ENCODE measurements around the gene PAQR7. TPM values are rescaled to one million over a fixed set of nuclear protein-coding genes. Genes with fewer than 3 reads are reported as not detected.

PAQR7 gene
- total RNA-seq, 3 donors from 2014 or later (not counting 1 experiment from before 2014, with no cell fraction given) = 2.9 to 3.6 (median 3.0) TPM

DNA sequence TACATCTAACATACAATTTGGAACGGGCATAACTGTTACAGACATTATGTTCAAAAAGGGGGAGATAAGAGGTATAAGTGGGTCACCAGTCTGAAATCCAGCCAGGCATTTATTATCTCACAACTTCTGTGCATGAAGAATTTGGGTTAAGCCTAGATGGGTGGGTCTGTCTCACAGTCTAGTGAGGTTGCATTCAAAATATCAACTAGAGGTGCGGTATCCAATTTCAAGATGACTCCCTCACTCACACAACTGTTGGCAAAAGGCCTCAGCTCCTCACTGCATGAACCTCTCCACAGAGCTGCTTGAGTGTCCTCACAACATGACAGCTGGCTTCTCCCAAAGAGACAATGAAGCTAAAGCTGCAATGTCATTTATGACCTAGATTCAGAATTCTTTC is 21.0 kb downstream of the PAQR7 start:
- Histone ChIP-seq H3K4me3 (ENCODE audit: low read length) (no peak overlapping the region), H3K27me3 (ENCODE audit: control insufficient read depth, insufficient read depth, low read length) (no peaks in the 10 kb centered on the region), H3K4me1 (ENCODE audit: control insufficient read depth, insufficient read depth, low read length) (peaks cover 7% of the 10 kb centered on the region), H3K36me3 (ENCODE audit: control insufficient read depth, insufficient read depth, low read length) (no peaks in the 10 kb centered on the region), H3K27ac (ENCODE audit: low read length) (no peak overlapping the region), H3K9me3 (ENCODE audit: control insufficient read depth, insufficient read depth, low read length) (no peaks in the 10 kb centered on the region)
- intact Hi-C loops (cut with micrococcal nuclease) = no loop called here
- Mint-ChIP-seq H3K9me3 (no peaks in the 10 kb centered on the region), H3K27me3 (ENCODE audit: low read depth in 2 of 2) (no peaks in the 10 kb centered on the region), H3K4me1 (peaks cover 11 to 14% of the 10 kb centered on the region in 2 donors), H3K4me3 (no peak overlapping the region), H3K36me3 (no peaks in the 10 kb centered on the region), H3K27ac (no peak overlapping the region)
- no peak for DNase-seq
- ATAC-seq = no peak
- 100% methylated on average over 1 of the region's 2 CpGs for WGBS (ENCODE audit: insufficient coverage)
- TF ChIP-seq, protein P1, sequence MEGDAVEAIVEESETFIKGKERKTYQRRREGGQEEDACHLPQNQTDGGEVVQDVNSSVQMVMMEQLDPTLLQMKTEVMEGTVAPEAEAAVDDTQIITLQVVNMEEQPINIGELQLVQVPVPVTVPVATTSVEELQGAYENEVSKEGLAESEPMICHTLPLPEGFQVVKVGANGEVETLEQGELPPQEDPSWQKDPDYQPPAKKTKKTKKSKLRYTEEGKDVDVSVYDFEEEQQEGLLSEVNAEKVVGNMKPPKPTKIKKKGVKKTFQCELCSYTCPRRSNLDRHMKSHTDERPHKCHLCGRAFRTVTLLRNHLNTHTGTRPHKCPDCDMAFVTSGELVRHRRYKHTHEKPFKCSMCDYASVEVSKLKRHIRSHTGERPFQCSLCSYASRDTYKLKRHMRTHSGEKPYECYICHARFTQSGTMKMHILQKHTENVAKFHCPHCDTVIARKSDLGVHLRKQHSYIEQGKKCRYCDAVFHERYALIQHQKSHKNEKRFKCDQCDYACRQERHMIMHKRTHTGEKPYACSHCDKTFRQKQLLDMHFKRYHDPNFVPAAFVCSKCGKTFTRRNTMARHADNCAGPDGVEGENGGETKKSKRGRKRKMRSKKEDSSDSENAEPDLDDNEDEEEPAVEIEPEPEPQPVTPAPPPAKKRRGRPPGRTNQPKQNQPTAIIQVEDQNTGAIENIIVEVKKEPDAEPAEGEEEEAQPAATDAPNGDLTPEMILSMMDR (IDR thresholded peaks at IDR 0.05) = no peak

DNA sequence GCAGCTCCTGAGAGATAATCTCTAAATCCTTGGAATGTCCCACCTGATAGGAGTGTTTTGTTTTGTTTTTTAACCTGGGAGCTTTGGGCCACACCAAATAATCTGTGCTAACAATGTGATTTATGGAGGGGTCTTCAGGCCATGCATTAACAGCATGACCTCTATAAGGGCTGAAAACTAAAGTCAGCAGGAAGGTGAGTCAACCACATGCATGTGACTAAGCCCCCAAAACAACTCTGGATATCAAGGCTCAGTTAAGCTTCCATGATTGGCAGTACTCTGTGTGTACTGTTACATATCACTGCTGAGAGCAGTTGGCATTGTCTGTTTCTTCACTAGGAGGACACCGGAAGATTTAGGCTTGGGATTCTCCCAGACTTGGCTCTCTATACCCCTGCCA is 27.0 kb downstream of the PAQR7 start:
- Mint-ChIP-seq H3K27ac (no peak overlapping the region), H3K9me3 (no peaks in the 10 kb centered on the region), H3K27me3 (ENCODE audit: low read depth in 2 of 2) (no peaks in the 10 kb centered on the region), H3K4me1 (no peaks in the 10 kb centered on the region), H3K4me3 (no peak overlapping the region), H3K36me3 (no peaks in the 10 kb centered on the region)
- intact Hi-C loops (cut with micrococcal nuclease) = no loop called here
- TF ChIP-seq, protein P1 (IDR thresholded peaks at IDR 0.05) = no peak
- H3K27me3 ChIP-seq (ENCODE audit: control insufficient read depth, insufficient read depth, low read length) = no peaks in the 10 kb centered on the region
- H3K9me3 ChIP-seq (ENCODE audit: control insufficient read depth, insufficient read depth, low read length) = no peaks in the 10 kb centered on the region
- H3K4me1 ChIP-seq (ENCODE audit: control insufficient read depth, insufficient read depth, low read length) = no peaks in the 10 kb centered on the region
- DNase-seq (no peak), ATAC-seq (no peak)
- no peak overlapping the region for H3K27ac ChIP-seq (ENCODE audit: low read length)
- 93% methylated on average over 1 of the region's 1 CpG for WGBS (ENCODE audit: insufficient coverage)
- H3K4me3 ChIP-seq (ENCODE audit: low read length) = no peak overlapping the region
- no peaks in the 10 kb centered on the region for H3K36me3 ChIP-seq (ENCODE audit: control insufficient read depth, insufficient read depth, low read length)

DNA sequence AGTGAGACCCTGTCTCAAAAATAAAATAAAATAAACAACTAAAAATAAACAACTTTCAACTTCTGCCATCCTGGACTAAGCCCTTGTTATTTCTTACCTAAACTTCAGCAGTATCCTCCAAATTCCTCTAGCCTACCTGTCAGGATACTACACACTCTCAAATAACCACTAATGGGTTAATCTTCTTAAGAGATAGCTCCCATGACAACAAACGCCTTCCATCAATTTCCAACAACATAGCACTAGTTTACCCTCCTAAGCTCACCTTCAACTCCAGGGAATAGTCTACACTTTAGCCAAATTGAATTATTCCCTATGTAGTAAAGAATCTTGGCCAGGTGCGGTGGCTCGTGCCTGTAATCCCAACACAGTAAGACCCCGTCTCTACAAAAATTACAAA is 27.6 kb downstream of the PAQR7 start:
- no peak overlapping the region for H3K4me3 ChIP-seq (ENCODE audit: low read length)
- ATAC-seq (no peak), DNase-seq (no peak)
- Mint-ChIP-seq H3K27me3 (ENCODE audit: low read depth in 2 of 2) (no peaks in the 10 kb centered on the region), H3K4me1 (no peaks in the 10 kb centered on the region), H3K27ac (no peak overlapping the region), H3K9me3 (no peaks in the 10 kb centered on the region), H3K4me3 (no peak overlapping the region), H3K36me3 (no peaks in the 10 kb centered on the region)
- no peaks in the 10 kb centered on the region for H3K27me3 ChIP-seq (ENCODE audit: control insufficient read depth, insufficient read depth, low read length)
- H3K36me3 ChIP-seq (ENCODE audit: control insufficient read depth, insufficient read depth, low read length) = no peaks in the 10 kb centered on the region
- WGBS (ENCODE audit: insufficient coverage) = 94% methylated on average over 4 of the region's 4 CpGs
- no peaks in the 10 kb centered on the region for H3K4me1 ChIP-seq (ENCODE audit: control insufficient read depth, insufficient read depth, low read length)
- H3K27ac ChIP-seq (ENCODE audit: low read length) = no peak overlapping the region
- no peaks in the 10 kb centered on the region for H3K9me3 ChIP-seq (ENCODE audit: control insufficient read depth, insufficient read depth, low read length)
- intact Hi-C loops (cut with micrococcal nuclease) = no loop called here
- TF ChIP-seq, protein P1 (IDR thresholded peaks at IDR 0.05) = no peak

DNA sequence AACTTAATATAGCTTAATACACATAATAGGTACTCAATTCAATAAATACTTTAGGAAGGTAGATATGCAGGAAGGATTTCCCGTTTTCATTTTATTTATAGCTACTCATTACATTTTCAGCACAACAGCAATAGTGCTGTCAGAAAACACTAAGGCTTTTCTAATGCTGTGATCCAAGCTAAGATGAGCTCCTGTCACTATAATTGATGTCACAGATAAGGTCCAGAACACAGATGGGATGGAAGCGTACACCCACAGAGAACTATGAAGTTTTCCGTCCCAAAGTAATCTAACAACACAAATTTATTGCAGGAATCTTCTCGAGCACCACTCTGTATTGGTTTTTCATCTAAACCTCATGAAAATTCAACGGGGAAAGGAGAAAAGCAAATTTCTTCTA is 29.8 kb downstream of the PAQR7 start:
- Mint-ChIP-seq H3K9me3 (no peaks in the 10 kb centered on the region), H3K4me1 (no peaks in the 10 kb centered on the region), H3K27ac (no peak overlapping the region), H3K4me3 (no peak overlapping the region), H3K36me3 (no peaks in the 10 kb centered on the region), H3K27me3 (ENCODE audit: low read depth in 2 of 2) (no peaks in the 10 kb centered on the region)
- 95% methylated on average over 4 of the region's 5 CpGs for WGBS (ENCODE audit: insufficient coverage)
- intact Hi-C loops (cut with micrococcal nuclease) = no loop called here
- no peak for DNase-seq
- no peaks in the 10 kb centered on the region for H3K9me3 ChIP-seq (ENCODE audit: control insufficient read depth, insufficient read depth, low read length)
- TF ChIP-seq, protein P1 (IDR thresholded peaks at IDR 0.05) = no peak
- ATAC-seq = no peak
- H3K36me3 ChIP-seq (ENCODE audit: control insufficient read depth, insufficient read depth, low read length) = no peaks in the 10 kb centered on the region
- H3K27ac ChIP-seq (ENCODE audit: low read length) = no peak overlapping the region
- no peak overlapping the region for H3K4me3 ChIP-seq (ENCODE audit: low read length)
- H3K27me3 ChIP-seq (ENCODE audit: control insufficient read depth, insufficient read depth, low read length) = no peaks in the 10 kb centered on the region
- H3K4me1 ChIP-seq (ENCODE audit: control insufficient read depth, insufficient read depth, low read length) = no peaks in the 10 kb centered on the region
